GM12878 (cell line): Measurements from ENCODE around the gene EIF2A. TPM values are rescaled to one million over a fixed set of nuclear protein-coding genes. Genes with fewer than 3 reads are reported as not detected.

Source experiments
- polyA plus RNA-seq, 11 experiments: library from polyadenylated mRNA; depleted of rRNA in 4 of 11; unstranded in 6 of 11; stranded (reverse) in 5 of 11; fragments of >200 nt; fragmentation: Nextera tagmentation in 4 of 11; fragmentation: Illumina TruSeq in 1 of 11; extraction: Ambion mirVana in 4 of 11; extraction: Trizol in 1 of 11; gene quantifications; 1 replicate in 1 of 11; 2 replicates in 10 of 11; pipeline versions ENCODE4 v1.2.1 to v1.2.3, GENCODE V29; 2011 to 2016; ENCODE audit warnings: inconsistent platforms in 2 of 11, missing spikeins in 2 of 11, low read depth in 1 of 11
- total RNA-seq, 4 experiments: library from RNA; depleted of rRNA in 3 of 4; stranded (reverse); fragments of >200 nt in 3 of 4; fragmentation: Illumina TruSeq in 1 of 4; extraction: Trizol in 1 of 4; gene quantifications; 2 replicates each; pipeline versions ENCODE4 v1.2.1 to v1.2.3, GENCODE V29; 2013 to 2021

EIF2A gene
- total and polyA plus RNA-seq, 10 of the 15 experiments (the other 5 are each of a cell fraction or from before 2014, with no cell fraction given) = 85.4 to 211 (median 136) TPM

Other genes starting within 250 kb of the EIF2A start
- 7.0 and 7.4 TPM in 2 replicates for gene TSC22D2, start 138.5 kb upstream of the EIF2A start, total RNA-seq (2014; rRNA removed)
- gene TSC22D2, start 138.5 kb upstream of the EIF2A start, total RNA-seq (2014; rRNA removed; fragmentation: Illumina TruSeq; extraction: Trizol) = 11.0 and 11.2 TPM in 2 replicates
- gene TSC22D2, start 138.5 kb upstream of the EIF2A start, total RNA-seq (2021) = 16.1 and 17.1 TPM in 2 replicates
- 11.8 and 16.7 TPM in 2 replicates for gene TSC22D2, start 138.5 kb upstream of the EIF2A start, polyA plus RNA-seq (2011; rRNA removed)
- 13.9 and 18.7 TPM in 2 replicates for gene TSC22D2, start 138.5 kb upstream of the EIF2A start, polyA plus RNA-seq (2014; fragmentation: Illumina TruSeq; extraction: Trizol)
- gene TSC22D2, start 138.5 kb upstream of the EIF2A start, polyA plus RNA-seq (2014; fragmentation: Nextera tagmentation; extraction: Ambion mirVana) = 10 to 100 TPM; 10.5 to 19.4 TPM
- gene TSC22D2, start 138.5 kb upstream of the EIF2A start, polyA plus RNA-seq (2014; rRNA removed) = 5.6 and 8.2 TPM in 2 replicates
- gene TSC22D2, start 138.5 kb upstream of the EIF2A start, polyA plus RNA-seq (2016; fragmentation: Nextera tagmentation; extraction: Ambion mirVana) = 1 to 10 TPM; 8.1 to 9.5 TPM
- gene SERP1, start 291 bp upstream of the EIF2A start, total RNA-seq (2014; rRNA removed) = 145 and 157 TPM in 2 replicates
- 76.5 and 77.7 TPM in 2 replicates for gene SERP1, start 291 bp upstream of the EIF2A start, total RNA-seq (2014; rRNA removed; fragmentation: Illumina TruSeq; extraction: Trizol)
- 93.6 and 97.6 TPM in 2 replicates for gene SERP1, start 291 bp upstream of the EIF2A start, total RNA-seq (2021)
- gene SERP1, start 291 bp upstream of the EIF2A start, polyA plus RNA-seq (2011; rRNA removed) = 67.2 and 112 TPM in 2 replicates
- 72.5 and 82.5 TPM in 2 replicates for gene SERP1, start 291 bp upstream of the EIF2A start, polyA plus RNA-seq (2014; fragmentation: Illumina TruSeq; extraction: Trizol)
- 10 to 100 TPM; 31.1 to 46.7 TPM for gene SERP1, start 291 bp upstream of the EIF2A start, polyA plus RNA-seq (2014; fragmentation: Nextera tagmentation; extraction: Ambion mirVana)
- gene SERP1, start 291 bp upstream of the EIF2A start, polyA plus RNA-seq (2014; rRNA removed) = 192 and 218 TPM in 2 replicates
- gene SERP1, start 291 bp upstream of the EIF2A start, polyA plus RNA-seq (2016; fragmentation: Nextera tagmentation; extraction: Ambion mirVana) = 100 to 1,000 TPM; 221 to 242 TPM
- gene SELENOT, start 56.5 kb downstream of the EIF2A start, total RNA-seq (2014; rRNA removed) = 234 and 236 TPM in 2 replicates
- 87.7 and 89.4 TPM in 2 replicates for gene SELENOT, start 56.5 kb downstream of the EIF2A start, total RNA-seq (2014; rRNA removed; fragmentation: Illumina TruSeq; extraction: Trizol)
- 111 and 113 TPM in 2 replicates for gene SELENOT, start 56.5 kb downstream of the EIF2A start, total RNA-seq (2021)
- 722 and 768 TPM in 2 replicates for gene SELENOT, start 56.5 kb downstream of the EIF2A start, polyA plus RNA-seq (2011; rRNA removed)
- gene SELENOT, start 56.5 kb downstream of the EIF2A start, polyA plus RNA-seq (2014; fragmentation: Illumina TruSeq; extraction: Trizol) = 221 and 236 TPM in 2 replicates
- gene SELENOT, start 56.5 kb downstream of the EIF2A start, polyA plus RNA-seq (2014; fragmentation: Nextera tagmentation; extraction: Ambion mirVana) = 100 to 1,000 TPM; 323 to 593 TPM
- 149 and 160 TPM in 2 replicates for gene SELENOT, start 56.5 kb downstream of the EIF2A start, polyA plus RNA-seq (2014; rRNA removed)
- gene SELENOT, start 56.5 kb downstream of the EIF2A start, polyA plus RNA-seq (2016; fragmentation: Nextera tagmentation; extraction: Ambion mirVana) = 100 to 1,000 TPM; 285 to 289 TPM
- 0.06 TPM in 1 of 2 replicates, not detected in the other for gene ERICH6, start 157.1 kb downstream of the EIF2A start, total RNA-seq (2014; rRNA removed)
- gene ERICH6, start 157.1 kb downstream of the EIF2A start, total RNA-seq (2014; rRNA removed; fragmentation: Illumina TruSeq; extraction: Trizol) = 0.04 and 0.09 TPM in 2 replicates
- gene ERICH6, start 157.1 kb downstream of the EIF2A start, total RNA-seq (2021) = 0.40 TPM in 1 of 2 replicates, not detected in the other
- gene ERICH6, start 157.1 kb downstream of the EIF2A start, polyA plus RNA-seq (2011; rRNA removed) = not detected in 2 replicates
- not detected in 2 replicates for gene ERICH6, start 157.1 kb downstream of the EIF2A start, polyA plus RNA-seq (2014; fragmentation: Illumina TruSeq; extraction: Trizol)
- under 1 TPM in 1 of 2 experiments, not detected in 1; 0.40 TPM for gene ERICH6, start 157.1 kb downstream of the EIF2A start, polyA plus RNA-seq (2014; fragmentation: Nextera tagmentation; extraction: Ambion mirVana)
- not detected in 2 replicates for gene ERICH6, start 157.1 kb downstream of the EIF2A start, polyA plus RNA-seq (2014; rRNA removed)
- gene ERICH6, start 157.1 kb downstream of the EIF2A start, polyA plus RNA-seq (2016; fragmentation: Nextera tagmentation; extraction: Ambion mirVana) = under 1 TPM in 1 of 2 experiments, not detected in 1; 0.39 TPM
- 41.4 and 47.0 TPM in 2 replicates for gene SIAH2, start 216.4 kb downstream of the EIF2A start, total RNA-seq (2014; rRNA removed)
- 26.9 and 27.8 TPM in 2 replicates for gene SIAH2, start 216.4 kb downstream of the EIF2A start, total RNA-seq (2014; rRNA removed; fragmentation: Illumina TruSeq; extraction: Trizol)
- gene SIAH2, start 216.4 kb downstream of the EIF2A start, total RNA-seq (2021) = 31.7 and 38.0 TPM in 2 replicates
- gene SIAH2, start 216.4 kb downstream of the EIF2A start, polyA plus RNA-seq (2011; rRNA removed) = 42.3 and 51.5 TPM in 2 replicates
- 33.7 and 37.2 TPM in 2 replicates for gene SIAH2, start 216.4 kb downstream of the EIF2A start, polyA plus RNA-seq (2014; fragmentation: Illumina TruSeq; extraction: Trizol)
- gene SIAH2, start 216.4 kb downstream of the EIF2A start, polyA plus RNA-seq (2014; fragmentation: Nextera tagmentation; extraction: Ambion mirVana) = 10 to 100 TPM in 1 of 2 experiments, 1 to 10 TPM in 1; 6.1 to 14.2 TPM
- 41.4 and 43.0 TPM in 2 replicates for gene SIAH2, start 216.4 kb downstream of the EIF2A start, polyA plus RNA-seq (2014; rRNA removed)
- gene SIAH2, start 216.4 kb downstream of the EIF2A start, polyA plus RNA-seq (2016; fragmentation: Nextera tagmentation; extraction: Ambion mirVana) = 10 to 100 TPM in 1 of 2 experiments, 1 to 10 TPM in 1; 3.3 to 16.3 TPM